Esophagus squamous epithelium (tissue), 5 donors: ENCODE data around the gene C1orf21. TPM values are rescaled to one million over a fixed set of nuclear protein-coding genes. Genes with fewer than 3 reads are reported as not detected.

ENCODE experiments used
- DNase-seq: peaks from one replicate; lab custom pipeline; 2025; lab: John Stamatoyannopoulos, UW
- H3K27ac ChIP-seq, 4 donors: fragments of 200-600 bp; sonication (generic); one replicate each; pipeline ENCODE4 v1.5.1; 2016 to 2019; ENCODE audit warnings: mild to moderate bottlenecking in 1 of 4
- H3K27me3 ChIP-seq, 4 donors: fragments of 200-600 bp; sonication (generic); 1 replicate in 3 of 4; 2 replicates in 1 of 4; pipeline versions ENCODE4 v1.5.1 to v1.6.0; 2017 to 2021; ENCODE audit warnings: antibody characterized with exemption in 1 of 4
- H3K36me3 ChIP-seq, 3 donors: fragments of 200-600 bp; sonication (generic); one replicate each; pipeline ENCODE4 v1.5.1; 2016 to 2019
- H3K4me1 ChIP-seq, 3 donors: fragments of 200-600 bp; sonication (generic); one replicate each; pipeline ENCODE4 v1.5.1; 2017 to 2019
- H3K4me3 ChIP-seq, 4 donors: fragments of 200-600 bp; sonication (generic); 1 replicate in 3 of 4; 2 replicates in 1 of 4; pipeline ENCODE4 v1.5.1; 2016 to 2019; ENCODE audit warnings: mild to moderate bottlenecking in 2 of 4, moderate library complexity in 1 of 4
- H3K9me3 ChIP-seq, 3 donors: fragments of 200-600 bp; sonication (generic); one replicate each; pipeline ENCODE4 v1.5.1; 2016 to 2019
- CTCF ChIP-seq, 6 experiments: fragments of 450-650 bp in 4 of 6; fragments of 200-600 bp in 2 of 6; sonication (generic) in 2 of 6; IDR thresholded peaks; one replicate each; pipeline ENCODE4 v1.5.1; 2016 to 2019; ENCODE audit warnings: antibody characterized with exemption in 6 of 6, mild to moderate bottlenecking in 4 of 6, moderate library complexity in 4 of 6
- POLR2A ChIP-seq, 4 donors: fragments of 450-650 bp; IDR thresholded peaks; one replicate each; pipeline ENCODE4 v1.6.1; 2017; ENCODE audit warnings: antibody characterized with exemption in 4 of 4, mild to moderate bottlenecking in 4 of 4, moderate library complexity in 3 of 4
- WGBS, 2 donors: methylation state at CpG; one replicate each; pipeline ENCODE4 v1.1.5; 2018; 5-methylcytosine and 5-hydroxymethylcytosine counted together
- intact Hi-C: fragments of 100-400 bp; cut with DNase I; formaldehyde crosslinking; loops from one replicate; pipeline ENCODE4 v1.15.0; 2022
- total RNA-seq, 4 donors: library from RNA; depleted of rRNA; stranded (reverse); fragments of >200 nt; gene quantifications; one replicate each; pipeline ENCODE4 v1.1.0, GENCODE V29; 2016
- donor health status: DM: yes; HTN: yes; CAD: no.

The C1orf21 gene
- total RNA-seq, 4 donors from 2014 or later = 14.6 to 55.7 (median 36.2) TPM

- no peak for DNase-seq
- Histone ChIP-seq H3K4me3 (no peak overlapping the region), H3K4me1 (peaks cover 0 to 7% (median 0%) of the 10 kb centered on the region in 3 donors), H3K27ac (peak overlapping the region in 1 of 4 donors; percentile 37), H3K9me3 (no peaks in the 10 kb centered on the region), H3K36me3 (no peaks in the 10 kb centered on the region), H3K27me3 (no peaks in the 10 kb centered on the region)
- intact Hi-C loops = no loop called here
- 76 to 87% methylated on average over 4 to 6 of the region's 6 CpGs for WGBS, 2 donors
- no peak for TF ChIP-seq CTCF (IDR thresholded peaks at IDR 0.05)
- TF ChIP-seq POLR2A (IDR thresholded peaks at IDR 0.05) = no peak
Measured at GRCh38 chr1:184648856-184649201, 262.0 kb downstream of the C1orf21 start.

- intact Hi-C loops = no loop called here
- H3K4me3 ChIP-seq = no peak overlapping the region
- H3K36me3 ChIP-seq = no peaks in the 10 kb centered on the region
- no peaks in the 10 kb centered on the region for H3K9me3 ChIP-seq
- TF ChIP-seq CTCF (IDR thresholded peaks at IDR 0.05) (no peak), POLR2A (IDR thresholded peaks at IDR 0.05) (no peak)
- peak overlapping the region in 1 of 4 donors; percentile 37 for H3K27ac ChIP-seq
- DNase-seq = no peak
- H3K4me1 ChIP-seq = peaks cover 0 to 7% (median 0%) of the 10 kb centered on the region in 3 donors
- 56 to 79% methylated on average over 3 to 7 of the region's 7 CpGs for WGBS, 2 donors
- H3K27me3 ChIP-seq = no peaks in the 10 kb centered on the region
Measured at GRCh38 chr1:184649451-184649888, 262.6 kb downstream of the C1orf21 start.

GRCh38 chr1:184650177-184650866 lies 263.5 kb downstream of the C1orf21 start:
- Histone ChIP-seq H3K9me3 (no peaks in the 10 kb centered on the region), H3K4me1 (peaks cover 0 to 7% (median 0%) of the 10 kb centered on the region in 3 donors), H3K27me3 (no peaks in the 10 kb centered on the region), H3K4me3 (no peak overlapping the region), H3K27ac (no peak overlapping the region), H3K36me3 (no peaks in the 10 kb centered on the region)
- intact Hi-C loops = no loop called here
- DNase-seq = no peak
- TF ChIP-seq CTCF (IDR thresholded peaks at IDR 0.05) (no peak), POLR2A (IDR thresholded peaks at IDR 0.05) (no peak)
- 63 to 67% methylated on average over 5 of the region's 5 CpGs for WGBS, 2 donors

- DNase-seq = no peak
- H3K27ac ChIP-seq = no peak overlapping the region
- no peak for TF ChIP-seq CTCF (IDR thresholded peaks at IDR 0.05)
- TF ChIP-seq POLR2A (IDR thresholded peaks at IDR 0.05) = no peak
- intact Hi-C loops = no loop called here
- H3K4me1 ChIP-seq = peaks cover 0 to under 1% (median 0%) of the 10 kb centered on the region in 3 donors
- no peaks in the 10 kb centered on the region for H3K27me3 ChIP-seq
- no peaks in the 10 kb centered on the region for H3K9me3 ChIP-seq
- H3K36me3 ChIP-seq = no peaks in the 10 kb centered on the region
- H3K4me3 ChIP-seq = no peak overlapping the region
Measured at GRCh38 chr1:184655185-184655584, 268.4 kb downstream of the C1orf21 start.

GRCh38 chr1:184656221-184656620 lies 269.4 kb downstream of the C1orf21 start:
- Histone ChIP-seq H3K27me3 (no peaks in the 10 kb centered on the region), H3K27ac (no peak overlapping the region), H3K4me1 (no peaks in the 10 kb centered on the region), H3K36me3 (no peaks in the 10 kb centered on the region), H3K4me3 (no peak overlapping the region), H3K9me3 (no peaks in the 10 kb centered on the region)
- TF ChIP-seq POLR2A (IDR thresholded peaks at IDR 0.05) (no peak), CTCF (IDR thresholded peaks at IDR 0.05) (no peak)
- 88 to 92% methylated on average over 2 of the region's 2 CpGs for WGBS, 2 donors
- intact Hi-C loops = no loop called here
- DNase-seq = no peak
